Measurements from ENCODE around the gene TAGAP.
A peak's percentile ranks its signal among the peaks of the same experiment; 100 is the strongest.

Gene TAGAP

GRCh38 chr6:159044899-159045727 is at the start of gene TAGAP:
TAGAP (minus strand) TSS chr6:159044991; CDS start chr6:159044146, 845 bp downstream.
- Histone ChIP-seq H4K20me1 (no peaks in the 10 kb centered on the region), H3K4me3 (peak within 1 kb of the TSS; percentile 55), H3K9ac (peak within 1 kb of the TSS; percentile 58; the same call in 1 of the 2 replicates), H3K4me2 (peak within 1 kb of the TSS; percentile 79), H3K4me1 (peaks cover 72% of the 10 kb centered on the region), H3K36me3 (peaks cover 15% of the 10 kb centered on the region), H3K27ac (no peak within 1 kb of the TSS), H3K9me3 (no peaks in the 10 kb centered on the region), H3K27me3 (no peaks in the 10 kb centered on the region)
- TF ChIP-seq Cebpa-rat (IDR thresholded peaks at IDR 0.05) = no peak

GRCh38 chr6:159093609-159094443 is 49.0 kb upstream of the TAGAP start:
- peak overlapping the region; percentile 78 for H3K27ac ChIP-seq
- no peaks in the 10 kb centered on the region for H4K20me1 ChIP-seq
- H3K4me1 ChIP-seq = peaks cover 64% of the 10 kb centered on the region
- H3K9ac ChIP-seq = peak overlapping the region; percentile 36
- TF ChIP-seq Cebpa-rat (IDR thresholded peaks at IDR 0.05) = no peak
- peak overlapping the region; percentile 37; the same call in 1 of the 2 replicates for H3K4me3 ChIP-seq
- H3K9me3 ChIP-seq = no peaks in the 10 kb centered on the region
- H3K27me3 ChIP-seq = no peaks in the 10 kb centered on the region
- H3K36me3 ChIP-seq = no peaks in the 10 kb centered on the region
- peak overlapping the region; percentile 86 for H3K4me2 ChIP-seq

GRCh38 chr6:159092631-159093030 is 47.8 kb upstream of the TAGAP start:
- H3K9ac ChIP-seq = no peak overlapping the region
- peaks cover 52% of the 10 kb centered on the region for H3K4me1 ChIP-seq
- H3K36me3 ChIP-seq = no peaks in the 10 kb centered on the region
- TF ChIP-seq Cebpa-rat (IDR thresholded peaks at IDR 0.05) = no peak
- H3K27ac ChIP-seq = no peak overlapping the region
- no peaks in the 10 kb centered on the region for H3K27me3 ChIP-seq
- H3K4me3 ChIP-seq = no peak overlapping the region
- no peaks in the 10 kb centered on the region for H3K9me3 ChIP-seq
- no peaks in the 10 kb centered on the region for H4K20me1 ChIP-seq
- no peak overlapping the region for H3K4me2 ChIP-seq

GRCh38 chr6:159090530-159091480 is 46.0 kb upstream of the TAGAP start:
- no peak for TF ChIP-seq Cebpa-rat (IDR thresholded peaks at IDR 0.05)
- Histone ChIP-seq H3K27me3 (no peaks in the 10 kb centered on the region), H3K4me1 (peaks cover 40% of the 10 kb centered on the region), H3K9me3 (no peaks in the 10 kb centered on the region), H3K36me3 (no peaks in the 10 kb centered on the region), H3K4me3 (no peak overlapping the region), H4K20me1 (no peaks in the 10 kb centered on the region), H3K4me2 (no peak overlapping the region; the same call in 1 of the 2 replicates), H3K9ac (no peak overlapping the region), H3K27ac (no peak overlapping the region)

GRCh38 chr6:159089909-159090308 is 45.1 kb upstream of the TAGAP start:
- Histone ChIP-seq H3K4me2 (no peak overlapping the region), H3K27ac (no peak overlapping the region), H3K36me3 (no peaks in the 10 kb centered on the region), H4K20me1 (no peaks in the 10 kb centered on the region), H3K27me3 (no peaks in the 10 kb centered on the region), H3K4me3 (no peak overlapping the region), H3K9me3 (no peaks in the 10 kb centered on the region), H3K4me1 (peaks cover 37% of the 10 kb centered on the region), H3K9ac (no peak overlapping the region)
- TF ChIP-seq Cebpa-rat (IDR thresholded peaks at IDR 0.05) = no peak

GRCh38 chr6:159089443-159089842 is 44.7 kb upstream of the TAGAP start:
- no peak overlapping the region for H3K27ac ChIP-seq

GRCh38 chr6:159086033-159086618 is 41.3 kb upstream of the TAGAP start:
- no peaks in the 10 kb centered on the region for H3K36me3 ChIP-seq
- 0 out of 2 replicates have a peak, but pooled peaks cover 5% of the 10 kb centered on the region for H3K9me3 ChIP-seq
- H3K9ac ChIP-seq = no peak overlapping the region
- no peak for TF ChIP-seq Cebpa-rat (IDR thresholded peaks at IDR 0.05)
- H3K4me3 ChIP-seq = no peak overlapping the region
- H3K4me1 ChIP-seq = peaks cover 27% of the 10 kb centered on the region
- no peaks in the 10 kb centered on the region for H4K20me1 ChIP-seq
- H3K27ac ChIP-seq = peak overlapping the region; percentile 11; the same call in 1 of the 2 replicates
- peak overlapping the region; percentile 61 for H3K4me2 ChIP-seq
- no peaks in the 10 kb centered on the region for H3K27me3 ChIP-seq

More at GRCh38 chr6:159089443-159089842, 44.7 kb upstream of the TAGAP start:
- no peak for TF ChIP-seq Cebpa-rat (IDR thresholded peaks at IDR 0.05)
- peaks cover 33% of the 10 kb centered on the region for H3K4me1 ChIP-seq
- H3K36me3 ChIP-seq = no peaks in the 10 kb centered on the region
- no peaks in the 10 kb centered on the region for H3K27me3 ChIP-seq
- no peak overlapping the region for H3K4me2 ChIP-seq
- no peaks in the 10 kb centered on the region for H3K9me3 ChIP-seq
- H3K4me3 ChIP-seq = no peak overlapping the region
- H3K9ac ChIP-seq = no peak overlapping the region
- H4K20me1 ChIP-seq = no peaks in the 10 kb centered on the region

- Histone ChIP-seq H3K9ac (no peak overlapping the region), H3K27me3 (no peaks in the 10 kb centered on the region), H3K36me3 (no peaks in the 10 kb centered on the region), H3K4me1 (peaks cover 29% of the 10 kb centered on the region), H4K20me1 (no peaks in the 10 kb centered on the region), H3K4me2 (peak overlapping the region; percentile 61), H3K27ac (peak overlapping the region; percentile 11; the same call in 1 of the 2 replicates), H3K9me3 (0 out of 2 replicates have a peak, but pooled peaks cover 5% of the 10 kb centered on the region), H3K4me3 (no peak overlapping the region)
- no peak for TF ChIP-seq Cebpa-rat (IDR thresholded peaks at IDR 0.05)
Observed at GRCh38 chr6:159085396-159085895, 40.7 kb upstream of the TAGAP start.

Data from BLaER1 (cell line).